ENCODE data around the gene USP46.

Gene USP46

DNA sequence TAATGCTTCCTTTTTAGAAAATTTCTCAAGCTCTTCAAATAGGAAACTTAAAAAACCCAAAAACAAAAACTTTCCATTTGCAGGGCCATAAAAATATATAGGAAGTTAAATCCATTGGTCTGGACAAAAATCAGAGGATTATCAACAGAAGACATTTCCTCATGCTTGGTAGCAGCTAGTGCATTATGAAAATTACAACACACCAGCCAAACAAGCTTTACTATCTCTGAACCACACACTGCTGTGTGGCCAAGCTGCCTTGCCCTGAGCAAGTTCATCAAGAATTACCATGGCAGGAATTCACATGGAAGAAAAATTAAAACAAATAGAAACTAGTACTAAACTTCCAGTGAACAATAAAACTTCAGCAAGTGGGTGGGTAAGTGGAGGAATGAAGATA lies 3.6 kb downstream of the USP46 start:
- no peak for DNase-seq

DNA sequence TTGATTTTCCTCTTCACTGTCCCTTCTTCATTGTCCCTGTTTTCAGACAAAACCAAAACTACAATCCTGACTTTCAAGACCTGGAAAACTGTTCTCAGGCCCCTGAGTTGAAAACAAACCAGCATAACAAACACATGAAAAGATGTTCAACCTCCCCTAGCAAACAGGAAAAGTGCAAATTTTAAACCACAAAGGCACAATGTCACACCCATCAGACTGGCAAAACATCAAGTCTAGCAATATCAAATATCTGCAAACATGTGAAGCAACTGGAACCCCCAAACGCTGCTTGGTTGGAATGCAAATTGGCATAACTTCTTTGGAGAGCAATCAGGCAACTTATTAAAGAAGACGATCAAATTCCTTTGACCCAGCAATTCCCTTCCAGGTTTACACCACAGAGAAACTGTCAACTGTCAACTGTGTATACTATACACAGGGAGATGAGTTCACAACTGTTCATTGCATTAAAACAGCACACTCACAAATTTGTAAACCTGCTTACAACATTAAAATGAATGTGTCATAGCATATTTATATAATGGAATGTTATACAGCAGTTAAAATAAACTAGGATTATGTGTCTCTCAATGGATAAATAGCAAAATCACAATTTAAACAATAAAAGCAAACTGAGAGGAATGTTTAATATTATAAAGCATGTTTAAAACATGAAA lies 7.0 kb downstream of the USP46 start:
- DNase-seq = no peak

DNA sequence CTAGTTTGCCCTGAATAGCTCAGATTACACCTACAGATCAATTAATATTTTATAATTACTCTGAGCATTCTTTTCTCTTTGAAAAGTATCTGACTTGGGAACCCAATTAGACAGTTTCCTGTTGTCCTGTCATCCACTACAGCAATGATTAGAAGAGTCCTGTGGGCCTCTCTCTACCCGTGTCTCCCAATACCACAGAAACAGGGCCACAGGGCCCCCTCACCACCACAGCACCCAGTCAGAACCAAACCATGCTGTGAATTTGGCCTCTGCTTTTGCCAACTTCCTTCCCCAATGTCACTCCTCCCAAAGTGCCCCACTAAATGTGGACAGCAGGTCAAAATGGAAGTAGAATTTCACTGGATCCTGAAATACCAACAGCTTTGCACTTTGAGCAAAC lies 10.3 kb downstream of the USP46 start:
- DNase-seq = no peak

DNA sequence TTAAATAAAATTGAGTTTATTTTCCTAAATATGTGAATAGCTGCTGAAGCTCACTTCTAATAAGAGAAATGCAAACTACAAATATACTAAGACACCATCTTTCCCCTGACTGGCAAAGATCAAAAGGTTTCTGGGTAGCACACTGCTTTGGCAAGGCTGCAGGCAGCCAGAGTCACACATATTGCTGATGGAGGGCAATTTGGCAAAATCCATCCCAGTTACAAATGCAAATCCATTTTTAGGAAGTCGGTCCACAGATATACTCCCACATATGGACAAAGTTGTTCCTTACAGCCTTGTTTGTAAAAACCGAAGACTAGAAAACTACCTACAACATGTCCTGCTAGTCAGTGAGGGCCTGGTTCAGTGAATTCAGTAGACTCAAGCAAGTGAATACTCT lies 12.4 kb downstream of the USP46 start:
- DNase-seq = no peak

DNA sequence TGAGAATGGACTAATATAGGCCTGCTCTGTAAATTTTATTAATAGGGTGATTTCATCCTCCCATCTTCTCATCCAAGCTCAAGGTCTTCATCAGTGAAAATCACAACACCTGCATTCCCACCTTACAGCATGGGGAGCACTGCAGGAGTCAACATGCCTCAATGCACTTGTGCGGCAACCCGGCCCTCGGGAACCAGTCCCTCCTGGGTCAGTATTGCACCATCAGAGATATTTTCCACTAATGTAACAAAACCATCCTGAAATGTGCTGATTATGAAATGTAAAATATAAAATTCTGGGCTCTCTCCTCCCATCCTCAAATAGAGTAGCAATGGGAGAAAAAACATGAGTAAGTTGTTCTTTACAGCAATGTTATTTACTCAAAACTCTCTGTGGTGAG lies 13.0 kb downstream of the USP46 start:
- no peak for DNase-seq

DNA sequence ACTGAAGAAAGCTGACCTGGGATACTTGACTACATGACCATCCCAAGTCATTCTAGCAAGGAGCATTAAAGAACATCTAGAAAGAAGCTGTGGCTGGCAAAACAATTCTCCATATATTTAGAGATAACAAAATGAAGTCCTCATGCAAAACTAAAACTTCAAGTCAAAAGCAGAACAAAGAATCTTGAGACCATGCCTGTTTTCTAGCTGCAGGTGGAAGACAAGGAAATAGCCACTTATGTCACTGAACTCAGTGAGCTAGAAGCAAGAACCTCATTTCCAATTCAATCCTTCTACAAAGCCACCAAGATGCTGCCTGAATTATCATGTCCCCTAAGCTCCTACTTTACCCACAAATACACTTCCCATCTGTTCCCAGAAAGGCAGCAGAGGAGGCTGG lies 13.8 kb downstream of the USP46 start:
- DNase-seq = no peak

DNA sequence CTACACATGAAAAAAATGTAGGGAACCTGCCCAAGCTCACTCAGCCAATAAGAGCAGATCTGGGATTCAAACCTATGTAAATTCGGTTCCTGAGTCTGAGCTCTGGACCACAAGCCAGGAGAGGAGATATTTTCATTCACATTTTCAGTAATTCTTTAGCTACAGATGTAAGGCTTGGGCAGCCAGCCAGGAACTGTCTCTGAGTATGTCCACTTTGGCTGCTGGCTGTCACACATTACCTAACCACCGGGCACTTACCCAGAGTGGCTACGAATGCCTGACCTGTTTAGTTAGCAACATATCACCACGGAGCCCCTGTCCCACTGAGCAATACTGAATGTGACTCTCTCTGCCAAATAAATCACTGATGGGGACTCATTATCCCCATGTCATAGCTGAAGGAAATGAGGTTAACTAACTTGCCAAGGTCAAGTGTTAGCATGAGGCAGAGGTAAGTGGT lies 15.3 kb downstream of the USP46 start:
- no peak for DNase-seq

DNA sequence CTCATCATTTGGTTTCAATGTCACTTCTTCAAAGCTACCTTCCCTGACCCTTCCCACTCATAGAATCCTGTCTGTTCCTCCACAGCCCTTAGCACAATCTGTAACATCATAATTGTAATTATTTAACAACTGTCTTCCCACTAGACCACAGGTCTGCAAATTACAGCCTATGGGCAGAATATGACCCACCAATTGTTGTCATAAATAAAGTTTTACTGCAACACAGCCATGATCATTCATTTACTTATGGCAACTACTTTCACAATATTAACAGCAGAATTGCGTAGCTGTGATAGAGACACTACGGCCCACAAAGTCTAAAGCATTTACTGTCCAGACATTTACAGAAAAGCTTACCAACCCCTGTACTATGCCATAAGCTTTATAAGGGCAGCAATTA lies 15.9 kb downstream of the USP46 start:
- no peak for DNase-seq

DNA sequence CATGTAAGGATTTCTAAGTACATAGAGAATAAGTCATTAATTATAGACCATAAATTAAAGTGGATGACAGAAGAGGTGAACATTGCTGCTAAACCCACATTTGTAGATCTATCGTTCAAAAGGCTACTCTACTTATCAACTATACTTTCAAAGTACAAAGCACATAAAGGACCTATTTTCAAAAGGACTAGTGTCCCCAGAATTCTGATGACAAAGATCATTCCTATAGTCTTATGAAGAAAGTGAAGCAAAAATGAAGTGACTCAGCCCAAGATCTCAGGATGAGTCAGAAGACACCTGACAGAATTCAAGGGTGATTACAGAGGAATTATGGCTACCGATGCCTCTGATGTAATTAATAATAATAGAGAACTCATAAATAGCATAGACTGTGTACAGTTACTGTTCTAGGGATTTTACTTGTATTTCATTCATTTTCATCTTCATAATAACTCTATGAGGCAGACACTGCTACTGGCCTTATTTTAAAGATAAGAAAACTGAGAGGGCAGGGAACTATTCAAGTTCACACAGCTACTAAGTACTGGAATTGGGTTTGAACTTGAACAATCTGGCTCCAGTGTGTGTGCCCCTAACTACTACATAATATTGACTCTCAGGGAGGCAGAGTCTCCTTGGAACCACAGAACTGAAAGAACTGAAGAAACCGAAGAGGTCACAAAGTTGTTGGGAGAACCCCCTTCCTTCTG lies 17.1 kb downstream of the USP46 start:
- no peak for DNase-seq

DNA sequence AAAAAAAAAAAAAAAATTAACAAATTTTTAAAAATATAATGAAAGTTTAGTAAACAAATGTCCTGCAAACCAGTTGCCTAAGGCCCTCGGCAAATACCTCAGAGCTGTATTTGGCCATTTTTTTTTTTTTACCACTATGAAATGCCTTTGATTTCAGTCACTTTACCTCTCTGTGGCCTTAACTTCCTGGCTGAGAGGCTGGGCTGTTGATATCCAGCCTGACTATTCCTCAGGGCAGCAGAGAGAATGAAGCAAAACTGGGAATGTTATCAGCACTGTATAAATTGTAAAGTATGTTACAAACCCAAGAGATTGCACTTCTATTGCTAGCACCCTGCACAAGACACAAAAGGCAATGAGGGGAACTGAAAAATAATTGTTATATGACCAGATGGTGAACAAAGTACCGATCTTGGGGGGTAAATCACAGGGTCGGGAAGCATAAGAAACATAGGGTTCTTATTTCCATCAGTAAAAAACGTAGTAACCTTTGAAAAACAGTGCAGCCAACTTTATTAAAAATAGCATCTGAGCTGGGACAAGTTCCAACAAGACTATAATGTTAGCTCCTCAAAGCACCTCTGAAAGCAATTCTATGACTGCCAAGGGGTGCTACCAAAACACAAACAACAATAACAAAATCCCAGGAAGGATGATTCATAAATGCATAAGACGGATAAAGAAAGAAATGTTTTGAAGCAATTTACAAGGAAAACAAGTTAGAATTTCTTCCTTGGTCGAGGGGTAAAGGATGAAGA lies 18.1 kb downstream of the USP46 start:
- DNase-seq = no peak

DNA sequence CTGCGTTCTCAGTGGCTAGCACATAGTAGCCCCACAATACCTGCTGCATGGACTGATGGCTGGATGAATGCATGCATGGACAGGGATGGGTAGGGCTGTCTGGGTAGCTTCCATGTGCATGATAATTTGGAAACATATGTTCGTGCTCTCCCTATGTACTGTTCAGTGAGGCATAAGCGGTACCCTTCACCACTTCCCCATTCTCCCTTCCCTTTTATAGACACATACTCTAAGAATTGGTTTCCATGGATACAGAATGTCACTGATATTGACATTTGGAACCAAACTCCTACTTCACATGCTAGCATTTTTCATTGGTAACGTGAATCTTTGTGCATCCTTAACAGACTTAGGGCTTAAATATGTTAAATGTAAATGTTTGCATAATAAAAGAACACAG lies 20.4 kb downstream of the USP46 start:
- no peak for DNase-seq

DNA sequence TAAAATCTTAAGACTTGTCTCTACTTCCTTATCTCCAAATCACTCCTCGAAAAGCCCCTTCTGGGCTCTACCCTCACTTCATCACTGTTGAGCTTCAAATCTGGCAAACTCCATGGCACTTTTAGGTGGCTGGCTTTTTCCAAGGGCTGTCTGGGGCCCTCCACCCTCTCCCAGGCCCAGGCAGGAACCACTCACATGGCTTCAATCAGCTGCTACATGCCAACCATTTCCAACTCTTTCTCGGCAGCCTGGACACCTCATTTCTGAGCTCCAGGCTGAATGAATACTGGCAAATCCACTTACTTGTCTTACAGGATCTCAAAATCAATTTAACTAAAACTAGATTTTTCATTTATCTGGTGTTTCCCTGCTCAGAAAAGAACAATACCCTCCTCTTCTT lies 22.0 kb downstream of the USP46 start:
- DNase-seq = no peak

DNA sequence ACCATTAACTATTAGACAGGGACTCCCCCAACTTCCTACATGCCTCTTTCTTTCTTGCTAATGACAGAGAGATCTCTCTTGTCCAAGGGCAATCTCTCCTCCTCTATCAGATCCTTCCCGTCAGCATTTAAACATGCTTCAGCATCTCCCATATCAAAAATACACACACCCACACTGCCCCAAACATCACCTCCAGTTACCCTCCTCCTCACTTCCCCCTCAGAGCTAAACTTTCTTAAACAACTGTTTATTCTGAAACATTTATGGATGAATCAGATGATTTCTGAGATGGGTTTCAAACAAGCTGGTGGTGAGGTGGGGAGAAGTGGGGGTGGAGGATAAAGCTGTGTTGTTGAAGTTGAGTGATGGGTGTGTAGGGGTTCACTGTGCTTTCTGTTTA lies 23.5 kb downstream of the USP46 start:
- DNase-seq = no peak

DNA sequence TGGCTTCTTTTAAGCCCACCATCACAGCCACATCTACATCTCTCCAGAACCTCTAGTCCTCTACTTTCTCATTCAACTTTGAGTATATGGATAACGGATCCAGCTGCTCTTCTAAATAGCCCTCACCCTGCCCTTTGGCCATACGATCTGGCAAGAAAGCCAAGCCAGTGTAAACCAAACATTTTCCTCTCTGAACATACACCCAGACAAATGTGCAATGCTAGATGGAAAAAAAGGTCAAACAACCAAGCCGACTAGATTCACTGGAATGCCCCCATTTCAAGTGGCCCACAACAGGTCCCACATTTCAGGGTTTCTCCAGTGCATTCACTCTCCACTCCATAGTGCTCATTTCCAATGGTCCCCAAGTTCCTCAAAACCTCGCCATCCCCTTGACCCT lies 24.0 kb downstream of the USP46 start:
- no peak for DNase-seq

DNA sequence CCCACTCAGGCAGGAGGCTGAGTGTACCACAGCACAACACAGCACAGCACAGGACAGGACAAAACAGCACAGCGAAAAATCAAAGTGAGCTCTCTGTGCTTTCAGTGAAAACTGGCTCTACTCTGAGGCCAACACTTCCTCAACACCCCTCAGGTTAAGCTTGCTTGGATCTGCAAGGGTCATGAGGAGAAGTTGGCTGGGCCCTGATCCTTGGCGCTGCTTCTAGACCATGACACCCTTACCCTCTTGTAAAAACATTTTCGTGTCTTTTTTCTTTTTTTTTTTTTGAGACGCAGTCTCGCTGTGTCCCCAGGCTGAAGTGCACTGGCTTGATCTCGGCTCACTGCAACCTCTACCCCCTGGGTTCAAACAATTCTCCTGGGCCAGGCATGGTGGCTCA lies 25.3 kb downstream of the USP46 start:
- no peak for DNase-seq

DNA sequence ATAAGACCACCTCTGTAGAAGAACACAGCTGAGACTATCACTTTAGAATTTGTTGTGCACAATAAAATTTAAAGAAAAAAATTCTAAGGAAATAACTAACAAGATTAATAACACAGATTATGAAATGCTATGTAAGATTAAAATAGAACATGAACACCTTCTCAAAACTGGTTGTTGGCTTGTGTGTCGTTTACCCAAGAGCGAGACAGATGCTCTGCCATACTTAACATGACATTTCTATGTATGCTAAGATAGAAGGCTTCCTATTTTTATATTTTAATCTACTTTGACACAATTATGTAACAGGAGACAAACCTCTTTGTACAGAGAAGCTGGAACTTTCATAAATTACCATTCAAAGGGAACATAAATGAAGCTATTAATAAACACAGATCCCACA lies 30.1 kb downstream of the USP46 start:
- no peak for DNase-seq

DNA sequence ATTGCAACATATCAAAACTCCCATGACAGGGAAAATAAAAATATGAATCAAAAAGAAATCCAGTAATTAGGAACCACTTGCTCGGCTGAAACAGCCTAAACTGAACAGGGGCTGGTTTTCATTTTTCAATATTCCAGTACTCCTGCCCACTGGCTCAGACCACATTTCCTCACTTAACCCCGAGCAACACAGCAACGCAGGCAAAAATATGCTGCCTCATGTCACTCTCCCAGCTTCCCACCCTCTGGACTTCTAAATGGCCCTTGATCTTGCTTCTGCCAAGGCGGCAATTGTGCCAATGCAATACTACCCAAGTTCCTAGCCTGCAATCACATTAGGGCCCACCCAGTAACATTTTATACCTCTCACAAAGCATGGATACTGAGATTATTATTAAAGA lies 30.6 kb downstream of the USP46 start:
- DNase-seq = no peak

DNA sequence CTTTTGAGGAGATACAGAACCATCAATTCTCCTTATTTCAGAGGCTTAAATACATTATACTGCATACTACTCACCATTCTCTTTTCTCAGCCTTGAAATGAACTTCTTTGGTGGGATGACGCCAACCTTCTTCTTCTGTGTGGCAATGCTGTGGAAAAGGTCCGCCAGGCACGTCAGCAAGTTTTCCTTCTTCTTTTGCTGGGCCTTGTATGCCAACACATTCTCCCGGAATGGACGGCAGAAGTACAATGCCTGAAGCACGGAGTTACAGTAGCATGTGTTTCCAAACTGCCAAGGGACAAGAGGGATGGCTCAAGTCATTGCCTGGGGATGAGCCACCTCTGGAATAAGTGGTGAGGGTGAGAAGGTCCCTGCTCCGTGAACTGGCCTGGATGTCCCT lies 31.2 kb downstream of the USP46 start:
- no peak for DNase-seq

DNA sequence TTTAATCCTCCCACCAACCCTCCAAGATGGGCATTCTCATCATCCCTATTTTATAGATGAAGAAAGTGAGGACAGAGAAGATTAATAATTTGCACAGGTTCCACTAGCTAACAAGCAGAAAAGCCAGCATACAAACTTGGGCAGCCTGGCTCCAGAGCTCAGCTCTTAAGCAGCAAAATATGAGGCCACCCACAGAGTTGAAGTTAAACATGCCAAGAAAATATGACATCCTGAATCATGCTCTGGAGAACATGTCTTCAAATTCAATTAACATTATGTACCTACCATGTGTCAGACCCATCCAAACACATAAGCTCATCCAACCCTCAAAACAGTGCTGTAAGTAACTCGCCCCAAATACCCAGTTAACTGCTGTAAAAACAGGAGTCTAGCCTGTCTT lies 33.9 kb downstream of the USP46 start:
- no peak for DNase-seq

DNA sequence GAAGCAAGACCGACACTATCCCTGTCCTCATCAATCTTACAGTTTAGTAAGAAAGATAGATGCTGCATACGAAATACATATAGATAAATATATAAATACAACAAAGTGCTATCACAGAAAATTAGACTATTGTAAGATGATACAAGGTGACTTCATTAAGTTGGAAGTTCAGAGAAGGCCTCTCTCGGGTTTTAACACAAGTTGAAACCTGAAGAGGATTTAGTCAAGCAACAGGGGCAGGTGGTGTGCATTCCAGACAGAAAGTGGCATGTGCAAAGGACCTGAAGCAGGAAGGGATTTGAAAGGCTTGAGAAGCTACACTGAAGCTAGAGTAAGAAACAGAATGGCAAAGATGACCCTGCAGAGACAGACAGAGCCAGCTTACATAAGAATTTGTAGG lies 36.5 kb downstream of the USP46 start:
- no peak for DNase-seq

DNA sequence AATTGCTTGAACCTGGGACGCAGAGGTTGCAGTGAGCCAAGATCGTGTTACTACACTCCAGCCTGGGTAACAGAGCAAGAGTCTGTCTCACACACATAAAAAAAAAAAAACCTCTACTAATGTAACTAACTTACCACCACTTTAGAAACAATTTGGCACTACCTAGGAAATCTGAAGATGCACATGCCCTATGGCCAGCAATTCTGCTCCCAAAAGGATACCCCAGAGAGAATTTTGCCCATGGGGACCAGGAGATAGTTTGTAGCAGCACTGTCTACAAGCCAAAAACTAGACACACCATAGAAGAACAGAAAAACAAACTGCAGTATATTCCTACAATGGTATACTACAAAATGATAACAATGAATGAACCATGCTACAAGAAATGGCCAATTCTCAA lies 37.5 kb downstream of the USP46 start:
- DNase-seq = no peak

DNA sequence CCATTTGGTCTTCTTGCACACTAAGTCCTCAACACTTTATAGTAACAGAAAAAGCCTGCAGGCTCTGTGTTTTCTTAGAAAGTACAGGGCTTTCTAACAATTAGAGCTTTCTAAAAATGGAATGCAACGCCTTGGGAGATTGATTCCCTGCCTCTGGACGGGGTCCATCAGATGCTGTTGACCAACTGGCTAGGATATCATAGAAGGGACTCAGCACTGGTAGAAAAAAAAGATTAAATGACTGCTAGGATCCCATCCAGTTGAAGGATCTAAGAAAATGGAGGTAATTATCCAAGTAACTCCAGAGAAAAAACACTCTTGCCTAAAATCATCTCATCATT lies 39.5 kb downstream of the USP46 start:
- no peak for DNase-seq

DNA sequence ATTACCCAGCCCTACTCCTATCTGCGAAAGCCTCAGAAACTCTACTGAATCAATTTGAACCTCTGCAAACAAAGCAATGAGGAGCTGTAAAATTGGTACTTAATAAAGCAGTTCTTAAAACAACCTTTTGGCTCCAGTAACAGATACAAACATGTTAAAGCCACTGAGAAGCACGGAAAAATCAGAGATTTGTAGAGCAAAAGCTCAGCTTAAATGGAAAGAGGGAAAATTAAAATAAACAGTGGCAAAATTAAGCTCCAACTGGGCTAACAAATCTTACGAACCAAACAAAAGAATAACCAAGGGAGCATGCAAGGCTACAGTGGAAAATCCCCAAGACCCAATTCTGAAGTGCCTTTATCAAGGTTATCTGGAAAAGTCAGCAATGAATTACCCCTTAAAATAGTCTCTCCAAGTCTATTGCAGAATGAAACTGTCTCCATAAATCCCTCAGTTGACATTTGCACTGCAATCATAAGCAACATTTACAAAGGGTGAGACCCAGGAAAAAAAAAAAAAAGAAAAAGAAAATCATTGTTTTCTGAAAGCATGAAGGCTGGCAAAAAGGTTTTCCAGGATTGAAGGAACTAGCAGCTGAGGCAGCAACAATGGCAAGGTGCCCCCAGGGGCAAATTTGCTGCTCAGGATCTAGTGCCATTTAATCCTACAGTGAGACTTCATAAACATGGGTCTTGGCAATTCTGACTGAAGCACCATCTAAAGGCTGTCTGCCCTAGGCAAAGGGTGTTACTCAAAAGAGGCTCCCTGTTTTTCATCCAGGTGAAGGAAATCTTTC lies 40.1 kb downstream of the USP46 start:
- no peak for DNase-seq
